ENCODE results near the gene ARL6IP4.
"Not testable (repeated sequence)": the region's sequence is repeated elsewhere in the genome, so short reads cannot be mapped to it uniquely, and the experiment has no call there.

Gene ARL6IP4

GRCh38 chr12:122980183-122981035 lies at the start of gene ARL6IP4:
Gene ARL6IP4 (plus strand): TSS chr12:122980681. CDS start chr12:122981140, 459 bp downstream.
- Histone ChIP-seq H3K27me3 (no peaks in the 10 kb centered on the region), H4K20me1 (peaks cover 24 to 57% (median 40%) of the 10 kb centered on the region in 11 experiments; a peak in 20 of 22 replicates), H3K4me1 (peaks cover 71 to 87% (median 84%) of the 10 kb centered on the region in 10 experiments), H3K9me3 (replicated peaks in 1 of 11) (no peaks in the 10 kb centered on the region), H3K4me2 (peak within 1 kb of the TSS; percentile 89 to 99 (median 96)), H3K36me3 (peaks cover 12 to 66% (median 46%) of the 10 kb centered on the region in 11 experiments; a peak in 20 of 22 replicates), H3K9ac (peak within 1 kb of the TSS; percentile 87 to 100 (median 94)), H3K4me3 (peak within 1 kb of the TSS; percentile 82 to 97 (median 96)), H3K27ac (peak within 1 kb of the TSS; percentile 82 to 100 (median 92))
- no peak for TF ChIP-seq Cebpa-rat (IDR thresholded peaks at IDR 0.05)

- H3K4me2 ChIP-seq, result peak overlapping the region in 7 of 11 experiments; percentile 1 to 48 (median 35); a peak in 12 of 22 replicates
- no peaks in the 10 kb centered on the region for H3K9me3 ChIP-seq (replicated peaks in 1 of 11)
- H3K27me3 ChIP-seq, result no peaks in the 10 kb centered on the region
- no peak for TF ChIP-seq Cebpa-rat (IDR thresholded peaks at IDR 0.05)
- H3K27ac ChIP-seq, result no peak overlapping the region; a peak in 1 of 22 replicates
- H3K9ac ChIP-seq, result no peak overlapping the region
- no peaks in the 10 kb centered on the region for H4K20me1 ChIP-seq
- no peak overlapping the region for H3K4me3 ChIP-seq
- H3K4me1 ChIP-seq, result peaks cover 9 to 37% (median 24%) of the 10 kb centered on the region in 10 experiments
- H3K36me3 ChIP-seq, result peaks cover 0 to 32% (median 10%) of the 10 kb centered on the region in 11 experiments; a peak in 9 of 22 replicates
Observed at GRCh38 chr12:122932207-122932606, 48.3 kb upstream of the ARL6IP4 start.

GRCh38 chr12:122934722-122935121 lies 45.8 kb upstream of the ARL6IP4 start:
- H3K4me2 ChIP-seq, result no peak overlapping the region
- no peaks in the 10 kb centered on the region for H3K9me3 ChIP-seq (replicated peaks in 1 of 11)
- no peak overlapping the region for H3K4me3 ChIP-seq
- H3K27me3 ChIP-seq, result no peaks in the 10 kb centered on the region
- no peaks in the 10 kb centered on the region for H4K20me1 ChIP-seq
- peaks cover 0 to 43% (median 10%) of the 10 kb centered on the region in 11 experiments; a peak in 9 of 22 replicates for H3K36me3 ChIP-seq
- H3K9ac ChIP-seq, result no peak overlapping the region
- peaks cover 0 to 24% (median 11%) of the 10 kb centered on the region in 10 experiments; a peak in 13 of 20 replicates for H3K4me1 ChIP-seq
- TF ChIP-seq Cebpa-rat (IDR thresholded peaks at IDR 0.05), result no peak
- no peak overlapping the region for H3K27ac ChIP-seq

DNA sequence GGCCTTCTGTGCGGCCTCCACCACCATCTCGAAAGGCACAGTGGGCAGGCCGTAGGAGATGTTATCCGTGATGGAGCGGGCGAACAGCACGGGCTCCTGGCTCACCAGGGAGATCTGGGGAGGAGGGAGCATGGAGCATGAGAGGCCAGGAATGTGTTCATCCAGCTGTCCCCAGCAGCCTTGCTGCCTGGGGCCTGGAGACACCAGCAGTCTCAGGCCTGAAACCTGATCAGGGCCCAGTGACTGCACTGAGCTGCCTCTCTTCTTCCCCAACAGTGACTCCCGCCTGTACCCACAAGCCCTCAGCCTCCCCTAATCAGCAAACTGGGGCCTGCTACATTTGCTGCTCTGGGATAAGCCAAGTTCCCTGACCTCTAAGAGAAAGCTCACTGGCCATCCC lies 45.2 kb upstream of the ARL6IP4 start:
- Histone ChIP-seq H3K9me3 (replicated peaks in 1 of 11) (no peaks in the 10 kb centered on the region), H3K27ac (peak overlapping the region in 2 of 11 experiments; percentile 10 to 35; a peak in 1 of 22 replicates), H3K27me3 (no peaks in the 10 kb centered on the region), H4K20me1 (no peaks in the 10 kb centered on the region), H3K36me3 (peaks cover 0 to 43% (median 10%) of the 10 kb centered on the region in 11 experiments; a peak in 9 of 22 replicates), H3K4me2 (no peak overlapping the region), H3K4me3 (no peak overlapping the region), H3K4me1 (peaks cover 0 to 22% (median 11%) of the 10 kb centered on the region in 10 experiments; a peak in 13 of 20 replicates), H3K9ac (no peak overlapping the region; a peak in 1 of 22 replicates)
- TF ChIP-seq Cebpa-rat (IDR thresholded peaks at IDR 0.05), result no peak

DNA sequence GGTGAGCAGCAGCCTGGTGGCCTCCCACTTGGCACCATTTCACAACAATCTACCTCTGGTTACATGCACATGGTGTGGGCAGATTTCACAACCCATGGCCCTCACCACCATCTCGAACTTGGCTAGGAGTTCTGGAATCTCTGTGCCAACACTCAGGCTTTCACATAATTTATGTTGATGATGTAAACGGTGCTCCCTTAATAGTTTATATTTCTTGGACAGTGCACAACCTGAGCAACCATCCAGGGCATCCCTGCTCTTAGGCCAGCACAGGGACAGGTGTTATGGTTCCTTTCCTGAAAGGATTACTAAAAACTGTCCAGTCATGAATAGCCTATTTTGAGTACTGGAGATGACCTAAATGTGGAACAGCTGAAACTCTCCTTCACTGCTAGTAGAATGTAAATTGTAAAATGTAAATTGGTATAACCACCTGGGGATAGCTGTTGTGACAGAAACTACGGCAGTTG lies 42.8 kb upstream of the ARL6IP4 start:
- Histone ChIP-seq H3K9me3 (replicated peaks in 1 of 11) (no peaks in the 10 kb centered on the region), H4K20me1 (no peaks in the 10 kb centered on the region), H3K36me3 (peaks cover 0 to 34% (median 10%) of the 10 kb centered on the region in 11 experiments; a peak in 9 of 22 replicates), H3K4me2 (no peak overlapping the region; a peak in 2 of 22 replicates), H3K4me1 (peaks cover under 1 to 21% (median 7%) of the 10 kb centered on the region in 10 experiments; a peak in 17 of 20 replicates), H3K9ac (no peak overlapping the region), H3K4me3 (no peak overlapping the region), H3K27ac (no peak overlapping the region), H3K27me3 (no peaks in the 10 kb centered on the region)
- TF ChIP-seq Cebpa-rat (IDR thresholded peaks at IDR 0.05), result peak in 3 of 11 experiments; percentile 17 to 43 (median 29); a peak in 1 of 22 replicates

GRCh38 chr12:122939125-122939524 lies 41.4 kb upstream of the ARL6IP4 start:
- TF ChIP-seq Cebpa-rat (IDR thresholded peaks at IDR 0.05), result no peak
- Histone ChIP-seq H3K9ac (no peak overlapping the region), H3K36me3 (peaks cover 0 to 29% (median 10%) of the 10 kb centered on the region in 11 experiments; a peak in 7 of 22 replicates), H3K27ac (no peak overlapping the region), H3K4me2 (no peak overlapping the region), H3K4me1 (peaks cover 15 to 34% (median 20%) of the 10 kb centered on the region in 10 experiments), H4K20me1 (no peaks in the 10 kb centered on the region), H3K4me3 (no peak overlapping the region), H3K27me3 (no peaks in the 10 kb centered on the region), H3K9me3 (replicated peaks in 1 of 11) (no peaks in the 10 kb centered on the region)

DNA sequence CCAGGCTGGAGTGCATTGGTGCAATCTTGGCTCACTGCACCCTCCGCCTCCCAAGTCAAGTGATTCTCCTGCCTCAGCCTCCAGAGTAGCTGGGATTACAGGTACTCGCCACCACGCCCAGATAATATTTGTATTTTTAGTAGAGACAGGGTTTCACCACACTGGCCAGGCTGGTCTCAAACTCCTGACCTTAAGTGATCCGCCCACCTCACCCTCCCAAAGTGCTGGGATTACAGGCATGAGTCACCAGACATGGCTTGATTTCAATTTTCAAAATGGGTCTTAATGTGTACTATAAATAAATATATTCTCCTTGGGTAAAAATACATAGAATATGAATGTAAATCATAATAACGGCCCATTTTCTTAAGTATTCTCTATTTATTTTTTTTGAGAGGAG lies 39.1 kb upstream of the ARL6IP4 start:
- not testable (repeated sequence) for H3K9ac ChIP-seq; H3K4me3 ChIP-seq; H4K20me1 ChIP-seq; H3K27ac ChIP-seq; H3K9me3 ChIP-seq (replicated peaks in 1 of 11); H3K27me3 ChIP-seq
- peaks cover 0 to 20% (median 5%) of the 10 kb centered on the region in 11 experiments; a peak in 6 of 22 replicates for H3K36me3 ChIP-seq
- H3K4me1 ChIP-seq, result peaks cover 36 to 57% (median 42%) of the 10 kb centered on the region in 10 experiments
- 0 out of 22 replicates have a peak overlapping the region, but pooled peaks of 1 of the 11 experiments have one; percentile 2 for H3K4me2 ChIP-seq

GRCh38 chr12:122942637-122943036 lies 37.8 kb upstream of the ARL6IP4 start:
- peak overlapping the region; percentile 54 to 91 (median 80) for H3K4me2 ChIP-seq
- peak overlapping the region in 4 of 11 experiments; percentile 17 to 57 (median 44); a peak in 8 of 22 replicates for H3K9ac ChIP-seq
- peaks cover 49 to 65% (median 54%) of the 10 kb centered on the region in 10 experiments for H3K4me1 ChIP-seq

DNA sequence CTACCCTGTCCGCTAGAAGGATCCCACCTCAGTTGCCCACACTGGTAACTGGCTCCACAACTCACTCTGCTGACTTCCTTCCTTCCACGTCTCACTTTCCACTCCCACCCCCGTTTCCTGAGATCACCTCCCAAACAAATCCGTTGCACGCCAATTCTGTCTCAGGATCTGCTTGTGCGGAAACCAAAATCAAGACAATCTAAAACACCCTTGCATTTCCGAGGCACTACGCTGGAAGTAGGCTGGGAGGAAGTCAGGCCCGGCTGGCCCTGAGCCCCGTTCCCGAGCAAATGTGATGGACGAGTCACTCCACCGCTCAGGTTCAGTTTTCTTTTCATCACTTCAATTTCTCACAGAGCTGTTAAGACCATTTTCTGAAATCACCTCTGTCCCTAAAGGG lies 37.3 kb upstream of the ARL6IP4 start:
- H3K9me3 ChIP-seq (replicated peaks in 1 of 11), result no peaks in the 10 kb centered on the region
- TF ChIP-seq Cebpa-rat (IDR thresholded peaks at IDR 0.05), result no peak
- no peaks in the 10 kb centered on the region for H3K27me3 ChIP-seq
- no peaks in the 10 kb centered on the region for H4K20me1 ChIP-seq
- peaks cover 0 to 12% (median 0%) of the 10 kb centered on the region in 11 experiments; a peak in 2 of 22 replicates for H3K36me3 ChIP-seq
- peak overlapping the region in 9 of 11 experiments; percentile 3 to 57 (median 32); a peak in 14 of 22 replicates for H3K9ac ChIP-seq
- H3K4me3 ChIP-seq, result no peak overlapping the region
- peak overlapping the region; percentile 54 to 91 (median 80) for H3K4me2 ChIP-seq
- H3K4me1 ChIP-seq, result peaks cover 54 to 70% (median 58%) of the 10 kb centered on the region in 10 experiments
- peak overlapping the region in 9 of 11 experiments; percentile 1 to 76 (median 57); a peak in 18 of 22 replicates for H3K27ac ChIP-seq

More at GRCh38 chr12:122942637-122943036, 37.8 kb upstream of the ARL6IP4 start:
- Histone ChIP-seq H3K36me3 (peaks cover 0 to 17% (median 0%) of the 10 kb centered on the region in 11 experiments; a peak in 3 of 22 replicates), H3K27ac (peak overlapping the region in 9 of 11 experiments; percentile 1 to 76 (median 57); a peak in 14 of 22 replicates), H3K9me3 (replicated peaks in 1 of 11) (no peaks in the 10 kb centered on the region), H4K20me1 (no peaks in the 10 kb centered on the region), H3K4me3 (no peak overlapping the region), H3K27me3 (no peaks in the 10 kb centered on the region)
- no peak for TF ChIP-seq Cebpa-rat (IDR thresholded peaks at IDR 0.05)
